Embryonic facial prominence (tissue), 1 donor: ENCODE measurements around the gene COMT.

Experiments used
- DNase-seq: peaks from one replicate; pipeline ENCODE4 v3.0.0-alpha.2; 2016; ENCODE audit errors: extremely low spot score

The COMT gene

DNA sequence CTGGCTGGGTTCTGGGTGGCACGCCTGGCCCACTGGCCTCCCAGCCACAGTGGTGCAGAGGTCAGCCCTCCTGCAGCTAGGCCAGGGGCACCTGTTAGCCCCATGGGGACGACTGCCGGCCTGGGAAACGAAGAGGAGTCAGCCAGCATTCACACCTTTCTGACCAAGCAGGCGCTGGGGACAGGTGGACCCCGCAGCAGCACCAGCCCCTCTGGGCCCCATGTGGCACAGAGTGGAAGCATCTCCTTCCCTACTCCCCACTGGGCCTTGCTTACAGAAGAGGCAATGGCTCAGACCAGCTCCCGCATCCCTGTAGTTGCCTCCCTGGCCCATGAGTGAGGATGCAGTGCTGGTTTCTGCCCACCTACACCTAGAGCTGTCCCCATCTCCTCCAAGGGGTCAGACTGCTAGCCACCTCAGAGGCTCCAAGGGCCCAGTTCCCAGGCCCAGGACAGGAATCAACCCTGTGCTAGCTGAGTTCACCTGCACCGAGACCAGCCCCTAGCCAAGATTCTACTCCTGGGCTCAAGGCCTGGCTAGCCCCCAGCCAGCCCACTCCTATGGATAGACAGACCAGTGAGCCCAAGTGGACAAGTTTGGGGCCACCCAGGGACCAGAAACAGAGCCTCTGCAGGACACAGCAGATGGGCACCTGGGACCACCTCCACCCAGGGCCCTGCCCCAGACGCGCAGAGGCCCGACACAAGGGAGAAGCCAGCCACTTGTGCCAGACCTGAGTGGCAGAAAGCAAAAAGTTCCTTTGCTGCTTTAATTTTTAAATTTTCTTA lies 27.8 kb downstream of the COMT start:
- no peak for DNase-seq

DNA sequence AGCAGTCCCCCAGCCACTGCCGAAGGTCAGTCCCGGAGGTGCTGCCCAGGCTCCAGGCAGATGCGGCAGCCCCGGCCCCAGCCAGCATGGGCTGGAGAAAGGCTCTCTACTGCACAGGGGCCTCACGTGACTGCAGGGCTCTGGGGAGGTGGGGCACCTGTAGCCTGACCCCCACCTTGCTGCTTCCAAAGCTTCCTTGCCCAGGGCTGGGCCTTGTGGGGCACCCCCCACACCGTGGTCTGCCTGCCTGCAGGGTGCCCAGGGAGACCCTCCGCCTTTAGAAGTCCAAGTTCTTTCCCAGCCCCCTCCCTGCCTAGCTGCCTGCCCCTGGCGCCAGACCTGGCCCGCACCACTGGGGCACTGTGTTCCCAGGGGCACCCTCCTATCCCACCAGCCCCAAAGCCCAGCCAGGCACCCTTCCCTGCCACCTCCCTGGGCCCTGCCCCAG lies 28.5 kb downstream of the COMT start:
- no peak for DNase-seq

DNA sequence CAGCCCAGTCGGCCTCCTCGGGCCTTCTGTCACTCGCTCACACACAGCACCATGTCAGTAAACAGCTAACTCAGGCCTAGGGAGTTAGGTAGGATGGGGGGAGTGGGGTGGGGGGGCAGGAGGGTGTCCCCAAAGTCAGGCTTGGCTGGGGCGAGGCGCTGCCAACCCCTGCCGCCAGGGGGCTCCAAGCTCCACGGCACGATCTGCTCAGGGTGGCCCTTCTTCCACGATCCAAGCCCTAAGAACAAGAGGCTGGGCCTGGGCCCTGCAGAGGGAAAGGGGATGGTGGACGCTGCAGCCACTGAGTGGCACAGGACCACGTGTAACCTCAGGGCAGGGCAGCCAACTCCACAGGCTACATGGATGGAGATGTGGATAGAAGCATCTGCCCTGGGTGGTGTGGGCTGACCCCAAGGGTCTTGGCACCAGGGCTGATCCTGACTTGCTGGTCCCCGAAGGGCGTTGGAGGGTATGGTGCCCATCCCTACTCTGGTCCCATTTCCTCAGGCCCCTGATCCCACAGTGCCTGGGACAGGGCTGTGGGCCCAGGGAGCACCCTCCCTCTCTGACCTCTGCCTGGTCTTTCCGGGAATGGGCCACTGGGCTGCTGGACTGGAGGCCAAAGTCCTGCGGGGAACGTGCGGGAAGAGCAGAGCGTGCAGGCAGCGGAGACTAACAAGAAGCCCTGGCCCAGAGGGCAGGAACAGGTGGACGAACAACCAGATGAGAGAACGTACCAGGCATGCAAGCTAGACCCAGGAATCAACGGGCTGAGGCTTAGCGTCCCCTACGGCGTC lies 29.1 kb downstream of the COMT start:
- no peak for DNase-seq

DNA sequence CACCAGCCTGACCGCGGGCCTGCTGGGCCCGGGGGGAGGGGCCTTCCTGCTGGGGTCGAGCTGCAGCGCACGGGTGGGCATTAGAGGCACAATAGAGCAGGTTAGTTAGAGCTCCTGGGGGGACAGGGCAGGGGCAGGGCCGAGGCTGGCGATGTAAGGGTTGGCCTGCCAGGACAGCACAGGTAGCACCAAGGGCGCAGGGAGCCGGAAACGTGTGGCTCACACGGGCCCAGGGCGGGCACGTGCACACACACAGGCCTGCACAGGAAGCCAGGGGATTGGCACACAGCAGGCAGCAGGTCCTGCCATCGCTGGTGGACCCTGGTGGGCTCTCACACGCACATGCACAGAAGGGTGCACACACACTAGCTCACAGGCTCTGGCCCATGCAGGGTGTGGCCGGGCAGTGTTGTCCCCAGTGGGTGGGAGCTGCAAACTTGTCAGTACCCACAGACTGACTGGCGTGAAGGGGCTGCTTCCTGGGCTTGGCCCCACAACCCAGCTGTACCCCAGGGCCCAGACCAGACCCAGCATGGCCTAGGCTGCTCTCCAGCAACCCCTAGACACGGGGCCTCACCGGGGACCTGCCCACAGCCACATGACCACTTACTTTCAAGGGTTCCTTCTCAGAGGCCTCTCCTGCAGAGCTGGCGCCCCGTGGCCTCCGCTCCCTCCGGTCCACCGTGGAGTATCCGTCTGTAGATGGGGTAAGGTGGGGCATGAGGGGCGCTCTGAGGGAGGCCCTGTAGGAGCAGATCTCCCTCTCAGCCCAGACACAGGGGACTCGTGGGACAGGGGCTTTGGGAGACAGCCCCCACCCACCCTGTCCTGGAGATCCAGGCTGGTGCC lies 29.9 kb downstream of the COMT start:
- no peak for DNase-seq

DNA sequence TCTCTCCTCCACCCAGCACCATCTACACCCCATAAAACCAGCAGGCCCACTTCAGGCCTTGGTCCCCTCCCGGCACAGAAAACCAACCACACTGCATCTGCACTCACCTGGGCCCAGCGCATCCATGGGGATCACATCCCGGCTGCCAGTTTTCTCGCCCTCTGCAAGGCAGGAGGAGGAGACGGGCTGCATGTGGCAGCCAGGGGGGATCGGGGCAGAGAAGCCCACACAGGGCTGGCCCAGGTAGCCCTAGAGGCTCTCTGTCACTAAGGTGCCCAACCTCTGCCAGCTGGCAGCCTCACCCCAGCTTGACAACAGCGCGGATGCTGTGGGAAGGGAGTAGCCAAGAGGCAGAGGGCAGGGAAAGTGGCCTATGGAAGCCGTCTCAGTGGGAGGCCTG lies 30.7 kb downstream of the COMT start:
- no peak for DNase-seq

DNA sequence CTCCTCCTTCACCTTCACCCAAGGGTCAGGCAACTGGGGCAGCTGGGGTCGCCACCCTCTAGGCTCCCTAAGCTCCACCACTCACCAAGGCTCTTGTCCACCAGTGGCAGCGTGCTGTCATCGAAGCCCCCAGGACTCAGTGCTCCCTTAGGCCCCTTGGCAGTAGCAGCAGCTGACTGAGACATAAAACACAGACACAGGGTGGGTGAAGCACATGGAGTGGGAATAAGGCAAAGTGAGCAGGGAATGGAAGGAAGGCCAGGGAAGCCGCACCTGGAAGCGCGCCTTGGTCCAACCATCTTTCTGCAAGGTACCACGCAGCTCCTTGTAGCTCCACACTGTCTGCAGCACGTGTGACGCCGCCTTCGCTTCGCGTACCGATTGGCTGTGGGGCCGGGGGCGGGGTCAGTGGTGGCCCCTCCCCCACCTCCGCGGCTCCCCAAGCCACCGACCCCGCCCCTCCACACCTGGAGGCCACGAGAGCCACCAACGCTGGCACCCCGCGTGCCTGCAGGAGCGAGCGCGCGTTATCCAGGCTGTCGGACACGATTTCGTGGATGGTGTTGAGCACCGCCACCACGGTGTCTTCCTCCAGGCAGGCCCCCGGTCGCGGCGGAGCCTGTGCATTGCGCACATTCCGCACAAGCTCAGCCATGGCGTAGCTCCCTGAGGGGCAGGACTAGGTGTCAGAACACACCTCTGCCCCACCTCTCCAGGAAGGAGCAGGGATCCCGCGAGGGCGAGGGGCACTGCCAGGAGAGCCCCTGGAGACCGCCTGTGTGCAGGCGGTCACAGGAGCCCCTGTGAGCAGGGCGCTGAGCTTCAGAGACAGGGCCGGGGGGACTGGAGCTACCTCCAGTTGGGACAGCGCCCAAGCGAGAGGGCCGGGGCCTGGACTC lies 31.3 kb downstream of the COMT start:
- no peak for DNase-seq

DNA sequence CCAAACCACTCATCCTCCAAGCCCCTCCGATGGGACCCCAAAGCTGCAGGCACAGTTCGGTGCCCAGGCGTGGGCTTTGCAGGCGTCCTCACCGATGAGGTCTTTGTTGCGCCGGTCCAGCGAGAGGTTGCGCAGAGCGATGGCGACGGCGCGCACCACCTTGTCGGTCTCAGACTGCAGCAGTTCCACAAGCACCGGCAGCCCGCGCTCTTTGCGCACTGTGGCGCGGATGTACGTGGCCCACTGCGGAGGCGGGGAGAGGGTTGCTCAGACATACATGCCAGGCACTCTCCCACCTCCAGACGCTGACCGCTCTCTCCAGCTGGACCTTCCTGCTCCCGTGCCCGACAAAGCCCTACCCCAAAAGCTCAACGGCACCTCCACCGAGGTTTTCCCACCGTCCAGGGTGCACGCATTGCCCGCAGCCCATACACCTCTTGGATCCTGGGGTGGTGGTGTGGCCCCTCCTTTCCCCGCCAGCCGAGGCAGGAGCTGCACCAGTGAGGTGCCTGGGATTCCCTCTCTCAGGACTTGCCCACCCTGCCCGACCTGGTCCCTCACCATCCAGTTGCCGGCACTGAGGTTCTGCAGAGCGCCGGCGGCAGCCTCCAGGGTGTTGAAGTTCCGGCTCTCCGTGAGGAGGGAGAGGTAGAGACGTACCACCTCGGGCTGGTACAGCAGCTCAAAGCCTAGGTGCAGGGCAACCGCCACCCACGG lies 32.1 kb downstream of the COMT start:
- DNase-seq = no peak

DNA sequence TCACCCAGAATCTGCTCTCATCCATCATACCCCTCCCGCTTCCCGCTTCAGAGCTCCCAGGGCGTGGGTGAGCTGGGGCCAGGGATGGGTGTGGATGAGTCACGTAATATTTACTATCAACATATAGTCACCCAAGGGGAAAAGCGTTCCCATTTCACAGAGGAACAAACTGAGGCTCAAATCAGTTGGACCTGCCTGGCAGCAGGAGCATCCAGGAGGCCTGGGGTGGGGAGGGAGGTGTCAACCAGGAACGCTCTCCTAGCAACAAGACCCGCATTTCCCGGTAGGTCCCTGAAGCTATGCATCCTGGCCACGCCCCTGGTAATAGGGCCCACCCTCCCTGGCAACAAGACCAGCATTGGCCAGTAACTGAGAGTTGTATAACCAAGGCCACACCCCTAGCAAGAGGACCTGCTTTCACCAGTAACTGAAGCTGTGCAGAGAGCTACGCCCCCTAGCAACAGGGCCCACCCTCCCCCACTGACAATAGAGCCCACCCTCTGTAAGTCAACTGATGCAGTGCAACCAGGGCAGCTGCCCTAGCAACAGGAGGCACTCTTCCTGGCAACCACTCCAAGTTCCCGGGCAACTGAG lies 32.8 kb downstream of the COMT start:
- no peak for DNase-seq

DNA sequence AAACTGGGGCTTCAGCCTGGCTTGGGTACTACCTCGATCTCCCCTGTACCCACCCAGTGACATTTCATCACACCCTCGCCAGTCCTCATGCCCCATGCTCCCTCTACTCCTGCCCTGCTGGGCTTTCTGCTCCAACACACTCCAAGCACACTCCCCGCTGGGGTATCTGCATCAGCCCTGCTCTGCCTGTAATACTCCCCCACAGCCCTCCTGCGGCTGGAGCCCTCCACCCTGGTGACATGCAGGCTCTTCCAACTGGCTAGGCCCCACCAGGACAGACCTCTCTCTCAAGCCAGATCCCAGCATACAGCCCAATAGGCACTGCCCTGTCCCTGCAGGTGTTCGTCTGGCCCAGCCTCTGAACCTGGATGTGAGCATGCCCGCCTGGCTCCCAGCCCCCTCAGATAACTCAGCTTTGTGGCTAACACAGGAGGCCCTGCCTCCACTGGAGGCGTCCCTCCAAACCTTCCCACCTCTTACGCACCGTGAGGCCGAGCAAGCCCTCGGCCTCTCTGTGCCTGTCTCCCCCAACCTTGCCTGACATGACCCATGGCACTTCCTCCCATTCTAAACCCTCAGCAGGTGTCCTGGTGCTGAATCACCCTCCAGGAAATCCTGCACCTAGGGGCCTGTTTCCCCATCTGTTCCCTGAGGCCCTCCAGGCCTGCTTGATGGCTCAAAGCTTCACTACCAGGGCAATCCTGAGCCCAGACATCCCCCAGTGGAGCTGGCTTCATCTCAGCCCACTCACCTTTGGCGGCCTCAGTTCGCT lies 33.5 kb downstream of the COMT start:
- no peak for DNase-seq

DNA sequence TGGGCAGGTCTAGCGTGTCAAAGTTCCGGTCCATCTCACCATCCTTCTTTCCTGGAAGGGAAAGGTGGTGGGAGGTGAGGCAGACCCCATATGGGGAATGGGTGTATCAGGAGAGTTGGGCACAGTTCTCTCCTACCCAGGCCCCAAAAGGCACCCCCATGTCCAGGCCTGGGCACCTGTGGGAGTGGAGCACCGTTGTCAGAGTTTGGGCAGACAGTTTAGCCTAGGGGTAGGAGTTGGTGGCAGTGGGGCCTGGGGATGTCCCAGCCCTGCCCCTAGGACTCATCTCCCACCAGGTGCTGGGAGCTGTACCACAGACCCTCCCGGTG lies 34.1 kb downstream of the COMT start:
- DNase-seq = no peak

DNA sequence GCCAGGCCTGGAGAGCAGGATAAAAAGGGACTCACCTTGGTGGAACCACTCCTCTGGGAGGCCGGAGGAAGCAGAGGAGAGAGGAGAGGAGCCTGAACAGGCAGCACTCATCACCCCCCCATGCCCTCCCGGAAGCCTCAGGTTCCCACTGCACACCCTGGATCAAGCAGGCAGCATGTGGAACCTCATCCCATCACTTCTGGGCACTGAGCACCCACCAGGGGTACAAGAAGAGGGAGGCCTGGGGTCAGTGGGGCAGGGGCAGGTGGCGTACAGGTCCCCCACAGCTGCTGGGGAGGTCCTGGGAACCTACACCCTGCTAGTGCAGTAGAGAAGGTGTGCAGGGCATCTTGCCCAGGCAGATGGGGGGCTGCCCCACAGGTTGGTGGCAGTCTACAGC lies 35.1 kb downstream of the COMT start:
- no peak for DNase-seq

DNA sequence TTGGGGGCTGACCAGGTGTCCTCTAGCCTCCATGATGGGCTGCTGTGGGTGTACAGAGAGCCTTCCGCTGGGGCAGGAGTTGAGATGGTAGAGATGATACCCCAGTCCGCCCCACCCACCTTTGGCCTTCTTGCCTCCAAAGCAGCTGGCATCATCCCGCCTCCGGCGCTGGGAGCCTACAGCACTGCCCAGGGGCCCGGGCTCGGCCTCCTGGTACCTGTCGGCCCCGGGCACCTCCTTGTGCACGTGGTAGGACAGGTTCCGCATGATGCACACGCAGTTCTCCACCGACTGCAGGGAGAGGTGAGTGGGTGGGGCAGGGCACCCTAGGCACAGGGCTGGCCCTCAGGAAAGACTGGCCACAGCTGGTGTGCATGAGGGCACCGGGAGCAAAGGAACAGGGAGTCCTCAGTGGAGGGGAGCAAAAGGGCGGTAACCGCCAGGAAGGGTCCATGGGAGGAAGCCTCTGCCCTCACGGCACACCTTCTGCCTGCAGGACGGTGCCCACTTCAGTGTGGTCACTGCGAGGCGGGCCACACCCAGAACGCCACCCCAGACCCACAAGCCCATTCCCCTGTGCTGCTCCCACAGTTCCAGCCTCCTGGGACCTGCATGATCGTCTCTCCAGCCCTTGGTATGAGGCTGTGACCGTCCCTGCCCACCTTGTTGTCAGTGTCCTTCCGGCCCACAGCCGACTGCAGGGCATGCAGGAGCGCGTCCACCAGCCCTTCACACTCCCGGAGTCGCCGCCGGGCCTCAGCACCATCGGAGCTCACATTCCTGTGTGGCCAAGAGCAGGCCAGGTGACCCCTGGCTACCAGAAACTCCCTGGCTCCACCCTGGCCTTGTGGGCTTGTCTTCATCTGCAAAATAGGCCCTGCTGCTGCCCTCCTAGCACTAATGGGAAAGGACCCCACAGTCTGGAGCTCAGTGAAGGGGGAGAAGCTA lies 36.0 kb downstream of the COMT start:
- DNase-seq = no peak

DNA sequence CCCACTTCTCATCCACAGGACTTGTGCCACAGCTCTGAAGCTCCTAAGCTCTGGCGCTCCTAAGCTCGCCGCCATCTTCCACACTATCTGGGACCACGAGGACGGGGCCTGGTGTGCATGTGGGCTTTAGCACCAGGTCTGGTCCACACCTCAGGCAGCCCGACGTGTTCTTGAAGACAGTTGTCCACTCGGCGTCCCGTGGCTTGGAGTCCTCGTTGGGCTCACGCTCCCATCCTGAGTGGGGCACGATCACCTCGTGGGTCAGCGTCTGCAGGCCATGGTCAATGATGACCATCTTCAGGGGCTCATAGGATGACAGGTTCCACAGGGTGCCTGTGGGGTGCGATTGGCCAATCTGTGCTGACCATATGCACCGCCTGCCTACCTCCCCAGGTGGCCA lies 37.2 kb downstream of the COMT start:
- no peak for DNase-seq

DNA sequence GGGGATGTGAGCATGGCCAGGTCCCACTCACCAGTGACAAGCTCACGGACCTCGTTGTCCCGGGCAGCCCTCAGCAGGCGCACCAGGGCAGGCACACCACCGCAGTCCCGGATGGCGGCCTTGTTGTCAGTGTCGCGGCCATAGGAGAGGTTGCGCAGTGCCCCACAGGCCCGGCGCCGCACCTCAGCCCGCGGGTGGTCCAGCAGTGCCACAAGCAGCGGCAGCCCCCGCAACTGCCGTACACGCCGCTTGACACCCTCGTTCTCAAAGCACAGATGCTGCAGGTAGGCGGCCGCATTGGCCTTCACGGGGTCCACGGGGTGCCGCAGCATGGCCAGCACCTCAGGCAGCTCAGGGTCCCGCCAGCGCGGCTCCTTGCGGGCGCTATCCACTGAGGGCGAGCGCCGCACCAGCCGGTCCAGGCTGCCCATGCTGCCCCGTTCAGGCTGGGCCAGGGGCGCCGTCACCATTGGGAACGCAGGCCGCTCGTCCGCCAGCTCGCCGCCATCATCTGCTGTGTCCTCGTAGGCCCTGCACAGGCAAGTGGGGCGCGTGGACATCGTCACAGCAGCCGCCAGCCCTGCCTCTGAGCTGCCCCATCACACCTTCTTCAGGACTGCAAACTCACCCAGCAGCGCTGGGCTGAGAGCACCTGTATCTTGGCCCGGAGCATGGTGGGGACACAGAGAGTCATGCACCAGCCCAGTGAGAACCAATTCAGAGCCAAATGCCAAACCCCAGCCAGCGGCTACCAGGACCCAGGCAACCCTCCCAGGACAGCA lies 38.3 kb downstream of the COMT start:
- DNase-seq = no peak

DNA sequence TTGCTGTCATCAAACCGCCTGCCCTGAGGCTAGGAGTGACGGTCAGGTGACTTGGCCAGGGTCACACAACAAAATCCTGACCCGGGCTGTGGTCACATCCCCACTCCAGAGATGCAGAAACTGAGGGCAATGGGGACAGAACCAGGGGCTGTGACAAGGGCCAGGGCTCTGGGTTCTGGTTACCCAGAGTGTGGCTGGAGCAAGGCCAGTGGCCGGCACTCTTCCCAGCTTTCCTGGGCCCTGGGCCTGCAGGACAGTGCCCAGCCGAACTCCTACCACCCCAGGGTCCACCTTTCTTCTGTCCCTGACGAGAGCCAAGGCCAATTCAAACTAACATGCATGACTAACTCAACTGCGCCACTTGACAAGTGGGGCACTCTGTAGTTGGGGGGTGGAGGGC lies 39.2 kb downstream of the COMT start:
- no peak for DNase-seq

DNA sequence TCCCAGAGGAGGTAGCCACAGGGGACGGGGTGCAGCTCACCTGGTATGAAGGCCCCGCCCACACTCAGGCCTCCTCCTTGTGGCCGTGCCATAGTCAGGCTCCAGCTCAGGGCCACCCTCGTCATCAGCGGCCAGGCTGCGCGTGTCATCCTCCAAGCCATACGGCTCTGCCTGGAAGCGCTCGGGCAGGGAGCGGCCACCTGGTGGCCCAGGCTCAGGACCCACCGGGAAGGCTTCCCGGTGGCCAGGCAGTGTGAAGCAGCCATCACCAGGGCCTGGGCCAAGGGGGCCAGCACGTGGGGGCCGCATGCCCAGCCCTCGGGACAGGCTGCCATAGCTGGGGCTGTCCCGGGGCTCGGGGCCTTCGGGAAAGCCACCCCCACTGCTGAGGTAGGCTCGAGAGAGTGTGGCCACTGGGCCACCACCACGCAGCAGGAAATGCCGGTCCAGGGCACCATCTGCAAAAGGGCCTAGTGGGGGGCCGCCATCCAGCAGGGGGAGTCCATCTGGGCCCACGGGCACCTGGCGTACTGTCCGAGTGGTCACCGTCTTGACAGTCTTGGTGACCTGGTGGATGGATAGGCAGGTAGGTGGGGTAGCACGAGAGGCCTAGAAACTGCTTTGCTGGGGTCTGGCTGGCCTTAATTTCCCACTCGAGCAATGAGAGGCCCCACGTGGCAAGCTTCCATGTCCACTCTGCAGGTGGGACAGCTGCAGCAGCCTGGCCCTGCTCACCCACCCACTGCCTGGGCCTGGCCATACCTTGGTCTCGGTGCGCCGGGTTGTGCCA lies 39.8 kb downstream of the COMT start:
- no peak for DNase-seq
